Sigmoid colon (tissue), 4 donors: Measurements from ENCODE around the gene NUBP1.

Source experiments
- EP300 ChIP-seq, 4 donors: sonication (generic); formaldehyde crosslinking; IDR thresholded peaks; one replicate each; pipeline ENCODE4 v1.6.1; 2017; ENCODE audit warnings: antibody characterized with exemption in 4 of 4
- TF ChIP-seq, protein P1 (sequence below), 4 experiments: fragments of 450-650 bp in 3 of 4; fragments of 200-600 bp in 1 of 4; IDR thresholded peaks; one replicate each; pipeline ENCODE4 v1.5.1; 2016 to 2019; ENCODE audit warnings: antibody characterized with exemption in 4 of 4, mild to moderate bottlenecking in 3 of 4, moderate library complexity in 2 of 4

DNA sequence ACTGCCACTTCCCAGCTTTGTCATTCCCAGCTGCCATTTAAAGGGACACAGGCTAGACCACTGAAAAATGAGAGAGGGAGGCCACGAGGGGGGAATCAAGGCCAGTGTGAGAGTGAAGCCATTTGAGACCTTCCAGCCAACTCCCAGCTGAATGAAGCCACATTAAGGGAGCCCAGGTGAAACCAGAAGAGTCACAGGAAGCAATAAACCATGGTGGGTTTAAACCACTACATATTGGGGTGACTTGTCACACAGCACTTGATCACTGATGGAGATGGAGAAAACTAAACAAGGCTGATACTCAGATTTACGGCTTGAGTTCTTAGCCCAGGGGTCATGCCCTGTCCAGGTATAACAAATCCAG is 2.8 kb upstream of the NUBP1 start:
- TF ChIP-seq, protein P1, sequence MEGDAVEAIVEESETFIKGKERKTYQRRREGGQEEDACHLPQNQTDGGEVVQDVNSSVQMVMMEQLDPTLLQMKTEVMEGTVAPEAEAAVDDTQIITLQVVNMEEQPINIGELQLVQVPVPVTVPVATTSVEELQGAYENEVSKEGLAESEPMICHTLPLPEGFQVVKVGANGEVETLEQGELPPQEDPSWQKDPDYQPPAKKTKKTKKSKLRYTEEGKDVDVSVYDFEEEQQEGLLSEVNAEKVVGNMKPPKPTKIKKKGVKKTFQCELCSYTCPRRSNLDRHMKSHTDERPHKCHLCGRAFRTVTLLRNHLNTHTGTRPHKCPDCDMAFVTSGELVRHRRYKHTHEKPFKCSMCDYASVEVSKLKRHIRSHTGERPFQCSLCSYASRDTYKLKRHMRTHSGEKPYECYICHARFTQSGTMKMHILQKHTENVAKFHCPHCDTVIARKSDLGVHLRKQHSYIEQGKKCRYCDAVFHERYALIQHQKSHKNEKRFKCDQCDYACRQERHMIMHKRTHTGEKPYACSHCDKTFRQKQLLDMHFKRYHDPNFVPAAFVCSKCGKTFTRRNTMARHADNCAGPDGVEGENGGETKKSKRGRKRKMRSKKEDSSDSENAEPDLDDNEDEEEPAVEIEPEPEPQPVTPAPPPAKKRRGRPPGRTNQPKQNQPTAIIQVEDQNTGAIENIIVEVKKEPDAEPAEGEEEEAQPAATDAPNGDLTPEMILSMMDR (IDR thresholded peaks at IDR 0.05), result no peak
- TF ChIP-seq EP300 (IDR thresholded peaks at IDR 0.05), result no peak
